Spleen (tissue), 11 donors: Measurements from ENCODE around the gene FPR1. TPM values are rescaled to one million over a fixed set of nuclear protein-coding genes. Genes with fewer than 3 reads are reported as not detected.

Source experiments
- DNase-seq: peaks from one replicate; pipeline ENCODE4 v3.0.0-alpha.2; 2020
- H3K27ac ChIP-seq, 8 donors: fragments of 200-600 bp; sonication (generic) in 7 of 8; 1 replicate in 4 of 8; 2 replicates in 4 of 8; pipeline versions ENCODE4 v1.5.0 to v1.8.0; 2016 to 2021; ENCODE audit warnings: inconsistent platforms in 4 of 8, mild to moderate bottlenecking in 4 of 8, moderate library complexity in 1 of 8
- H3K27me3 ChIP-seq, 7 donors: fragments of 200-600 bp; sonication (generic) in 6 of 7; replicated peaks in 1 of 7; 1 replicate in 4 of 7; 2 replicates in 3 of 7; pipeline versions ENCODE4 v1.5.0 to v1.8.0; 2016 to 2021; ENCODE audit warnings: inconsistent platforms in 3 of 7, mild to moderate bottlenecking in 1 of 7
- H3K36me3 ChIP-seq, 6 donors: fragments of 200-600 bp; sonication (generic) in 5 of 6; 1 replicate in 4 of 6; 2 replicates in 2 of 6; pipeline versions ENCODE4 v1.5.0 to v1.8.0; 2016 to 2021; ENCODE audit warnings: inconsistent platforms in 2 of 6
- H3K4me1 ChIP-seq, 6 donors: fragments of 200-600 bp; sonication (generic) in 5 of 6; 1 replicate in 3 of 6; 2 replicates in 3 of 6; pipeline versions ENCODE4 v1.5.0 to v1.8.0; 2016 to 2021; ENCODE audit warnings: inconsistent platforms in 3 of 6
- H3K4me3 ChIP-seq, 8 donors: fragments of 200-600 bp; sonication (generic) in 7 of 8; 1 replicate in 4 of 8; 2 replicates in 4 of 8; pipeline versions ENCODE4 v1.5.0 to v1.8.0; 2016 to 2021; ENCODE audit warnings: inconsistent platforms in 4 of 8, mild to moderate bottlenecking in 4 of 8, moderate library complexity in 2 of 8
- H3K9me3 ChIP-seq, 8 donors: fragments of 200-600 bp; sonication (generic) in 7 of 8; 1 replicate in 4 of 8; 2 replicates in 4 of 8; pipeline versions ENCODE4 v1.5.0 to v1.8.0; 2016 to 2021; ENCODE audit warnings: inconsistent platforms in 4 of 8
- CTCF ChIP-seq, 11 experiments: fragments of 200-600 bp in 7 of 11; fragments of 450-650 bp in 4 of 11; sonication (generic) in 4 of 11; IDR thresholded peaks in 8 of 11; conservative IDR thresholded peaks in 3 of 11; 1 replicate in 7 of 11; 2 replicates in 4 of 11; pipeline versions ENCODE4 v1.4.0 to v1.8.0; 2016 to 2021; ENCODE audit warnings: antibody characterized with exemption in 11 of 11, inconsistent platforms in 4 of 11, mild to moderate bottlenecking in 1 of 11
- POLR2A ChIP-seq, 3 donors: fragments of 450-650 bp; IDR thresholded peaks; one replicate each; pipeline ENCODE4 v1.5.1; 2017; ENCODE audit warnings: antibody characterized with exemption in 3 of 3, mild to moderate bottlenecking in 1 of 3
- POLR2AphosphoS5 ChIP-seq, 3 donors: sonication (generic); formaldehyde crosslinking; IDR thresholded peaks; one replicate each; pipeline ENCODE4 v1.5.1; 2017; ENCODE audit warnings: antibody characterized with exemption in 3 of 3
- WGBS, 5 donors: extraction: QIAGEN DNeasy Blood & Tissue Kit in 3 of 5; methylation state at CpG; one replicate each; pipeline versions ENCODE4 v1.1.5 to v1.1.7; 2013 to 2018; 5-methylcytosine and 5-hydroxymethylcytosine counted together
- intact Hi-C: fragments of 100-400 bp; cut with DNase I; formaldehyde crosslinking; loops from one replicate; pipeline ENCODE4 v1.15.0; 2023; ENCODE audit warnings: low total_unique reads
- polyA plus RNA-seq, 3 donors: library from polyadenylated mRNA; stranded (reverse); fragments of 200-250 nt; gene quantifications; one replicate each; pipeline ENCODE4 v1.2.1, GENCODE V29; 2013
- total RNA-seq, 7 donors: library from RNA; depleted of rRNA in 3 of 7; stranded (reverse); fragments of >200 nt in 3 of 7; fragmentation: NEBNext Ultra II Directional in 4 of 7; extraction: Animal tissue kit (Norgen Biotek cat#: 25700) in 4 of 7; gene quantifications; one replicate each; pipeline versions ENCODE4 v1.1.0 to v1.2.1, GENCODE V29; 2016 to 2021
- donor health status: healthy with polysubstance abuse.
- donor health status: DM: no; HTN: no; CAD: no; lungs with moderate emphysema.
- donor health status: DM: no; HTN: no; CAD: no.
- donor health status: Bipolar disorder and iron deficiency.
- donor health status: healthy.
- donor health status: DM: no; HTN: no; CAD: no.
- donor health status: DM: yes; HTN: yes; CAD: no.

The FPR1 gene
- total and polyA plus RNA-seq, 10 donors = 7.2 to 344 (median 124) TPM

GRCh38 chr19:51761696-51762095, 10.0 kb upstream of the FPR1 start:
- no peak for TF ChIP-seq POLR2A (IDR thresholded peaks at IDR 0.05)
- TF ChIP-seq CTCF (IDR thresholded peaks at IDR 0.05 in 8 of 11, conservative IDR thresholded peaks at IDR 0.05 in 3 of 11) = no peak
- peak in 1 of 3 donors; percentile 57 for TF ChIP-seq POLR2AphosphoS5 (IDR thresholded peaks at IDR 0.05)
- peak overlapping the region in 7 of 8 donors; percentile 76 to 93 (median 86) for H3K27ac ChIP-seq
- WGBS, 5 donors = 75 to 89% (median 81%) methylated on average over 7 of the region's 7 CpGs
- no peaks in the 10 kb centered on the region for H3K9me3 ChIP-seq
- H3K36me3 ChIP-seq = no peaks in the 10 kb centered on the region
- intact Hi-C loops = no loop called here
- peak overlapping the region in 4 of 8 donors; percentile 1 to 60 (median 24) for H3K4me3 ChIP-seq
- no peak for DNase-seq
- peaks cover 0 to 27% (median 0%) of the 10 kb centered on the region in 6 donors for H3K4me1 ChIP-seq
- H3K27me3 ChIP-seq = peaks cover 0 to 49% (median 0%) of the 10 kb centered on the region in 7 donors

GRCh38 chr19:51760697-51761356, 9.1 kb upstream of the FPR1 start, which contains the start of gene FPR2:
Gene FPR2 (plus strand): TSS chr19:51761180. CDS start chr19:51768659, 7,479 bp downstream.
- DNase-seq = no peak
- H3K4me1 ChIP-seq = peaks cover 0 to 18% (median 0%) of the 10 kb centered on the region in 6 donors
- TF ChIP-seq POLR2AphosphoS5 (IDR thresholded peaks at IDR 0.05) = peak in 1 of 3 donors; percentile 83
- TF ChIP-seq POLR2A (IDR thresholded peaks at IDR 0.05) = no peak
- peak within 1 kb of the TSS in 5 of 8 donors; percentile 1 to 60 (median 23) for H3K4me3 ChIP-seq
- no peaks in the 10 kb centered on the region for H3K36me3 ChIP-seq
- intact Hi-C loops = no loop called here
- no peaks in the 10 kb centered on the region for H3K9me3 ChIP-seq
- H3K27ac ChIP-seq = peak within 1 kb of the TSS in 7 of 8 donors; percentile 76 to 93 (median 86)
- H3K27me3 ChIP-seq = peaks cover 0 to 49% (median 0%) of the 10 kb centered on the region in 7 donors
- WGBS, 5 donors = 40 to 69% (median 50%) methylated on average over 8 of the region's 8 CpGs

- Histone ChIP-seq H3K4me3 (no peak overlapping the region), H3K4me1 (peaks cover 0 to 32% (median 0%) of the 10 kb centered on the region in 6 donors), H3K27ac (peak overlapping the region in 5 of 8 donors; percentile 81 to 94 (median 88)), H3K36me3 (no peaks in the 10 kb centered on the region), H3K27me3 (peaks cover 0 to 3% (median 0%) of the 10 kb centered on the region in 7 donors), H3K9me3 (peaks cover 0 to 3% (median 0%) of the 10 kb centered on the region in 8 donors)
- intact Hi-C loops = no loop called here
- 75 to 87% (median 85%) methylated on average over 7 of the region's 7 CpGs for WGBS, 5 donors
- no peak for DNase-seq
- TF ChIP-seq POLR2AphosphoS5 (IDR thresholded peaks at IDR 0.05) (no peak), POLR2A (IDR thresholded peaks at IDR 0.05) (no peak), CTCF (IDR thresholded peaks at IDR 0.05 in 8 of 11, conservative IDR thresholded peaks at IDR 0.05 in 3 of 11) (no peak)
Measured at GRCh38 chr19:51755571-51755970, 3.9 kb upstream of the FPR1 start.

- H3K9me3 ChIP-seq = peaks cover 0 to 3% (median 0%) of the 10 kb centered on the region in 8 donors
- intact Hi-C loops = no loop called here
- no peak for DNase-seq
- H3K27me3 ChIP-seq = no peaks in the 10 kb centered on the region
- peak overlapping the region in 1 of 8 donors; percentile 43 for H3K4me3 ChIP-seq
- H3K4me1 ChIP-seq = peaks cover 0 to 24% (median 0%) of the 10 kb centered on the region in 6 donors
- 82 to 88% (median 84%) methylated on average over 4 of the region's 4 CpGs for WGBS, 5 donors
- TF ChIP-seq CTCF (IDR thresholded peaks at IDR 0.05 in 8 of 11, conservative IDR thresholded peaks at IDR 0.05 in 3 of 11) (no peak), POLR2A (IDR thresholded peaks at IDR 0.05) (no peak), POLR2AphosphoS5 (IDR thresholded peaks at IDR 0.05) (no peak)
- peaks cover 0 to 4% (median 0%) of the 10 kb centered on the region in 6 donors for H3K36me3 ChIP-seq
- H3K27ac ChIP-seq = peak overlapping the region in 7 of 8 donors; percentile 73 to 94 (median 85)
Measured at GRCh38 chr19:51754770-51755169, 3.1 kb upstream of the FPR1 start.
